Neural progenitor cell (in vitro differentiated cells): Measurements from ENCODE around the gene RBBP4. TPM values are rescaled to one million over a fixed set of nuclear protein-coding genes. Genes with fewer than 3 reads are reported as not detected.
A peak's percentile ranks its signal among the peaks of the same experiment; 100 is the strongest.
"Not testable (repeated sequence)": the region's sequence is repeated elsewhere in the genome, so short reads cannot be mapped to it uniquely, and the experiment has no call there.

ENCODE experiments used
- DNase-seq: peaks from one replicate; pipeline ENCODE4 v3.0.0-alpha.2; 2016; ENCODE audit warnings: low spot score
- H2AFZ ChIP-seq: fragments of 200-600 bp; sonication (generic); replicated peaks from 2 replicates; pipeline ENCODE4 v1.6.1; 2016; ENCODE audit warnings: antibody characterized with exemption
- H3F3A ChIP-seq: fragments of 200-600 bp; sonication (generic); 2 replicates; pipeline ENCODE4 v1.6.1; 2016; ENCODE audit warnings: antibody characterized with exemption, low read depth
- H3K27ac ChIP-seq: fragments of 200-600 bp; sonication (generic); 2 replicates; pipeline ENCODE4 v1.5.1; 2016; ENCODE audit warnings: mild to moderate bottlenecking
- H3K27me3 ChIP-seq: fragments of 200-600 bp; sonication (generic); 2 replicates; pipeline ENCODE4 v1.6.1; 2016; ENCODE audit warnings: mild to moderate bottlenecking, moderate library complexity
- H3K36me3 ChIP-seq: fragments of 200-600 bp; sonication (generic); 2 replicates; pipeline ENCODE4 v1.5.1; 2016
- H3K4me1 ChIP-seq: fragments of 200-600 bp; sonication (generic); 2 replicates; pipeline ENCODE4 v1.6.1; 2016; ENCODE audit warnings: mixed run types
- H3K4me2 ChIP-seq: fragments of 200-600 bp; sonication (generic); 2 replicates; pipeline ENCODE4 v1.6.1; 2016
- H3K4me3 ChIP-seq: fragments of 200-600 bp; sonication (generic); 2 replicates; pipeline ENCODE4 v1.5.1; 2016
- H3K79me2 ChIP-seq: fragments of 200-600 bp; sonication (generic); 2 replicates; pipeline ENCODE4 v1.6.1; 2016; ENCODE audit warnings: low read depth
- H3K9ac ChIP-seq: fragments of 200-600 bp; sonication (generic); 2 replicates; pipeline ENCODE4 v1.6.1; 2016
- H3K9me3 ChIP-seq: fragments of 200-600 bp; sonication (generic); 2 replicates; pipeline ENCODE4 v1.5.1; 2016; ENCODE audit warnings: low read depth
- H4K20me1 ChIP-seq: fragments of 200-600 bp; sonication (generic); 2 replicates; pipeline ENCODE4 v1.6.1; 2016; ENCODE audit warnings: low read depth
- H3K27ac Mint-ChIP-seq: 3 replicates; pipeline ENCODE4 v1.8.0; 2021; ENCODE audit warnings: mixed read lengths
- H3K27me3 Mint-ChIP-seq: 2 replicates; pipeline ENCODE4 v1.8.0; 2022; ENCODE audit warnings: low read depth, mild to moderate bottlenecking, inconsistent platforms, moderate library complexity, mixed read lengths; ENCODE audit not compliant: insufficient read depth
- H3K36me3 Mint-ChIP-seq: 3 replicates; pipeline ENCODE4 v1.8.0; 2021; ENCODE audit warnings: mixed read lengths
- H3K4me1 Mint-ChIP-seq: 3 replicates; pipeline ENCODE4 v1.8.0; 2021; ENCODE audit warnings: mixed read lengths
- H3K4me3 Mint-ChIP-seq: 3 replicates; pipeline ENCODE4 v1.8.0; 2021; ENCODE audit warnings: mild to moderate bottlenecking, moderate library complexity, mixed read lengths
- H3K9me3 Mint-ChIP-seq: 3 replicates; pipeline ENCODE4 v1.8.0; 2020; ENCODE audit warnings: mixed read lengths
- EZH2 ChIP-seq: fragments of 200-600 bp; sonication (generic); IDR thresholded peaks from 2 replicates; pipeline ENCODE4 v1.6.1; 2017; ENCODE audit warnings: antibody characterized with exemption, mild to moderate bottlenecking, moderate library complexity
- EZH2phosphoT487 ChIP-seq: fragments of 200-600 bp; sonication (generic); IDR thresholded peaks from 2 replicates; pipeline ENCODE4 v1.6.1; 2017; ENCODE audit warnings: antibody characterized with exemption
- total RNA-seq: library from RNA; depleted of rRNA; stranded (reverse); fragments of >200 nt; gene quantifications from 2 replicates; pipeline ENCODE4 v1.2.3, GENCODE V29; 2015; ENCODE audit warnings: low replicate concordance
- TF ChIP-seq, protein P1 (sequence below): fragments of 200-600 bp; sonication (generic); IDR thresholded peaks from 2 replicates; pipeline ENCODE4 v1.5.1; 2017; ENCODE audit warnings: antibody characterized with exemption, mild to moderate bottlenecking

The RBBP4 gene
- total RNA-seq, 1 donor from 2014 or later = 474 TPM

DNA sequence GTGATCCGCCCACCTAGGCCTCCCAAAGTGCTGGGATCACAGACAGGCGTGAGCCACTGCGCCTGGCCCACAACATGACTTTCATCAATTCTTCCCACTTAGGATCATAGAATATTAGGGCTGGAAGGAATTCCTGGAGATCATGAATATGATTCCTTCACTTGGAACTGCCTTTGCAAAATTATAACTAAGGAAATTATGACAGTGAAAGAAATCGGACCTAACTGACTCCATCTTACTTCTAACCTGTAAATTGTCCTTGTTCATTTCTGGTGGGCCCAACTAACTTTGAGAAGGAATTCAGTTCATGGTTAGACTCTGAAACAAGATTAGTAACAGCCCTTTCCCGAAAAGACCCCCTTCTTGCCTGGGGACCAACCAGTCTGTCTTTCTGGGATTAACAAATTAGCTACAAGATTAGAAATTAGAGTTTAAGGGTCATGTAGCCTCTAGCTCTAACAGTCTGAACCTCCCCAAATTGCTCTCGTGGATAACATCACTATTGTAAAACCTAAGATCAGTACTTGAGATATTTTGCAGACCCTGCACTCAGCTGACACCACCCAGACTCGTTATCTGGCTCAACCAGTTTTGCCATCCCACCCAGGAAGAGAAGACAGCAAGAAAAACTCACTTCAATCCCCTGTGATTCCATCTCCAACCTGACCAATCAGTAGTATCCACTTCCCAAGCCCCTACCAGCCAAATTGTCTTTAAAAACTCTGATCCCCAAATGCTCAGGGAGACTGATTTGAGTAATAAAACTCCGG, 15.3 kb upstream of the RBBP4 start:
- Histone ChIP-seq H3K27me3 (no peaks in the 10 kb centered on the region), H2AFZ (no peak overlapping the region), H3K9ac (no peak overlapping the region), H3F3A (peaks cover 27% of the 10 kb centered on the region), H3K36me3 (peaks cover 7% of the 10 kb centered on the region), H3K4me3 (no peak overlapping the region), H4K20me1 (peaks cover 29% of the 10 kb centered on the region), H3K27ac (peak overlapping the region; percentile 93), H3K4me2 (peak overlapping the region; percentile 55), H3K79me2 (peaks cover 72% of the 10 kb centered on the region), H3K4me1 (peaks cover 14% of the 10 kb centered on the region), H3K9me3 (no peaks in the 10 kb centered on the region)
- peaks cover 8% of the 10 kb centered on the region for H3K36me3 Mint-ChIP-seq
- H3K9me3 Mint-ChIP-seq = no peaks in the 10 kb centered on the region
- H3K27ac Mint-ChIP-seq = peak overlapping the region; percentile 33
- H3K4me3 Mint-ChIP-seq = no peak overlapping the region
- no peaks in the 10 kb centered on the region for H3K27me3 Mint-ChIP-seq
- peaks cover 23% of the 10 kb centered on the region for H3K4me1 Mint-ChIP-seq
- TF ChIP-seq, protein P1, sequence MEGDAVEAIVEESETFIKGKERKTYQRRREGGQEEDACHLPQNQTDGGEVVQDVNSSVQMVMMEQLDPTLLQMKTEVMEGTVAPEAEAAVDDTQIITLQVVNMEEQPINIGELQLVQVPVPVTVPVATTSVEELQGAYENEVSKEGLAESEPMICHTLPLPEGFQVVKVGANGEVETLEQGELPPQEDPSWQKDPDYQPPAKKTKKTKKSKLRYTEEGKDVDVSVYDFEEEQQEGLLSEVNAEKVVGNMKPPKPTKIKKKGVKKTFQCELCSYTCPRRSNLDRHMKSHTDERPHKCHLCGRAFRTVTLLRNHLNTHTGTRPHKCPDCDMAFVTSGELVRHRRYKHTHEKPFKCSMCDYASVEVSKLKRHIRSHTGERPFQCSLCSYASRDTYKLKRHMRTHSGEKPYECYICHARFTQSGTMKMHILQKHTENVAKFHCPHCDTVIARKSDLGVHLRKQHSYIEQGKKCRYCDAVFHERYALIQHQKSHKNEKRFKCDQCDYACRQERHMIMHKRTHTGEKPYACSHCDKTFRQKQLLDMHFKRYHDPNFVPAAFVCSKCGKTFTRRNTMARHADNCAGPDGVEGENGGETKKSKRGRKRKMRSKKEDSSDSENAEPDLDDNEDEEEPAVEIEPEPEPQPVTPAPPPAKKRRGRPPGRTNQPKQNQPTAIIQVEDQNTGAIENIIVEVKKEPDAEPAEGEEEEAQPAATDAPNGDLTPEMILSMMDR = no peak
- no peak for DNase-seq

DNA sequence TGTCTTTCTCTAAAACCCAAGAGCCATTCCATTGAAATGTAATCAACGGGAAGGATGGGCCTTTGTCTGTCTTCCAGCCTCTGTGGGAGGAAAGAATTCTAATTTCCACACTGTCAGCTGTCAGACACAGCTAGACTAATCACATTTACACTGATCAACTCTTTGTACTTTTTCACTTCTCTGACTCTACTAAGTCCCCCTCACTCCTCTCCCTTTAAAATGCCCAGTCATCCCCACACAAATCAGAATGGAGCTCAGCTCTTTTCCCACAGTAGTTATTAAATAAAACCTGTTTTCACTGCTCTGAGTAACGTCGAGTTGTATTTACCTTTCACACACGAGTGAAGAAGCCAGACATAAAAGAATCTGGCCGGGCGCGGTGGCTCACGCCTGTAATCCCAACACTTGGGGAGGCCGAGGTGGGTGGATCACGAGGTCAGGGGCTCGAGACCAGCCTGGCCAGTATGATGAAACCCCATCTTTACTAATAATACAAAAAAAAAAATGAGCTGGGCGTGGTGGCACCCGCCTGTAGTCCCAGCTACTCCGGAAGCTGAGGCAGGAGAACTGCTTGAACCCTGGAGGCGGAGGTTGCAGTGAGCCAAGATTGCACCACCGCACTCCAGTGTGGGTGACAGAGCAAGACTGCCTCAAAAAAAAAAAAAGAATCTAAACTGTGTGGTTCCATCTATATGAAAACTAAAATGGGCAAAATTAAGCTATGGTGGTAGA, 13.9 kb upstream of the RBBP4 start:
- H3K36me3 Mint-ChIP-seq = peaks cover 10% of the 10 kb centered on the region
- peaks cover 23% of the 10 kb centered on the region for H3K4me1 Mint-ChIP-seq
- H3K9me3 Mint-ChIP-seq = no peaks in the 10 kb centered on the region
- TF ChIP-seq, protein P1 = no peak
- TF ChIP-seq EZH2 = no peak
- no peak for TF ChIP-seq EZH2phosphoT487
- H3K4me3 Mint-ChIP-seq = peak overlapping the region; percentile 38
- Histone ChIP-seq H4K20me1 (peaks cover 29% of the 10 kb centered on the region), H2AFZ (no peak overlapping the region), H3K4me3 (no peak overlapping the region), H3F3A (peaks cover 29% of the 10 kb centered on the region), H3K79me2 (peaks cover 72% of the 10 kb centered on the region), H3K4me2 (peak overlapping the region; percentile 55), H3K9me3 (no peaks in the 10 kb centered on the region), H3K36me3 (peaks cover 7% of the 10 kb centered on the region), H3K27ac (peak overlapping the region; percentile 93), H3K27me3 (no peaks in the 10 kb centered on the region), H3K4me1 (peaks cover 14% of the 10 kb centered on the region), H3K9ac (no peak overlapping the region)
- DNase-seq = peak; percentile 81
- peak overlapping the region; percentile 85 for H3K27ac Mint-ChIP-seq
- no peaks in the 10 kb centered on the region for H3K27me3 Mint-ChIP-seq

DNA sequence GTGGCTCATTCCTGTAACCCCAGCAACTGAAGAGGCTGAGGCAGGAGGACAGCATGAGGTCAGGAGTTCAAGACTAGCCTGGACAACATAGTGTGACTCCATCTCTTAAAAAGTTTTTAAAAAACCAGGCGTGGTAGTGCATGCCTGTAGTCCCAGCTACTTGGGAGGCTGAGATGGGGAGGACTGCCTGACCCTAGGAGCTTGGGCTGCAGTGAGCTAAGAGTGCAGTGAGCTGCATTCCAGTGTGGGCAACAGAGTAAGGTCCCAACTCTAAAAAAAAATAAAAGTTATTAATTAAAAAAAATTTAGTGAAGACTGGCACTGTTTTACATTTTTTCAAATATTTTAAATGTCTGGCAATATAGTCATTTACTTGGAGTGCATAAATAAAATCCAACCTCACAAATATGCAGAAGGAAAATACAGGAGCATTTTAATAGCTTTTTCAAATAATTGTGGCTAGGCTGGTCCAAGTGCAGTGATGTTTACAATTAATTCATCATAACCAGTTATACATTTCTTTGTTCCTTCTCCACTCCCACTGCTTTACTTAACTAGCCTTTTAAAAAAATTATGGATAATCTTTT, 11.4 kb upstream of the RBBP4 start:
- no peak overlapping the region for H3K4me3 Mint-ChIP-seq
- H2AFZ ChIP-seq = no peak overlapping the region
- peaks cover 12% of the 10 kb centered on the region for H3K36me3 Mint-ChIP-seq
- peaks cover 14% of the 10 kb centered on the region for H3K4me1 ChIP-seq
- H3K9me3 ChIP-seq = no peaks in the 10 kb centered on the region
- H3K27ac ChIP-seq = no peak overlapping the region
- TF ChIP-seq EZH2 = no peak
- no peak for TF ChIP-seq EZH2phosphoT487
- TF ChIP-seq, protein P1 = no peak
- no peak overlapping the region for H3K4me2 ChIP-seq
- no peaks in the 10 kb centered on the region for H3K9me3 Mint-ChIP-seq
- no peaks in the 10 kb centered on the region for H3K36me3 ChIP-seq
- H3K4me3 ChIP-seq = no peak overlapping the region
- H3K4me1 Mint-ChIP-seq = peaks cover 24% of the 10 kb centered on the region
- peaks cover 29% of the 10 kb centered on the region for H4K20me1 ChIP-seq
- no peaks in the 10 kb centered on the region for H3K27me3 Mint-ChIP-seq
- no peak overlapping the region for H3K9ac ChIP-seq
- peaks cover 77% of the 10 kb centered on the region for H3K79me2 ChIP-seq
- no peak for DNase-seq
- H3K27me3 ChIP-seq = no peaks in the 10 kb centered on the region
- H3F3A ChIP-seq = peaks cover 31% of the 10 kb centered on the region
- no peak overlapping the region for H3K27ac Mint-ChIP-seq

DNA sequence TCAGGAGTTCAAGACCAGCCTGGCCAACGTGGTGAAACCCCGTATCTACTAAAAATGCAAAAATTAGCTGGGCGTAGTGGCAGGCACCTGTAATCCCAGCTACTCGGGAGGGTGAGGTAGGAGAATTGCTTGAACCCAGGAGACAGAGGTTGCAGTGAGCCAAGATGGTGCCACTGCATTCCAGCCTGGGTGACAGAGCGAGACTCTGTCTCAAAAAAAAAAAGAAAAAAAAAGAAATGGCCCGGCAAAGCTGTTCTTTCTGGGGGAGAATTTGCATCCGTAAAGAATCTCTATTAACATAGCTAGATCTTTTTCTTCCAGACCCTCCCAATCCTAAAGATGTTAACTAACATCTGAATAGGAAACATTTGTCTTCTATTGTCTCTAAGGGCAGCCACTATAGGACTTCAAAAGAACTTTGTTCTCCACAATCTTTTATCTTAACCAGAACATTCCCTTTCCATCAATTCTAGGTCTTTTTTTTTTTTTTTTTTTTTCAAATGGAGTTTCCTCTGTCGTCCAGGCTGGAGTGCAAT, 8.6 kb upstream of the RBBP4 start:
- DNase-seq = not testable (repeated sequence)

More for the DNA sequence above, 8.6 kb upstream of the RBBP4 start:
- not testable (repeated sequence) for H3K4me2 ChIP-seq, H3K27ac ChIP-seq, H3K4me3 ChIP-seq, H3K36me3 Mint-ChIP-seq, H3K36me3 ChIP-seq, H2AFZ ChIP-seq, H3K4me1 ChIP-seq, H3K27me3 ChIP-seq, H3K9ac ChIP-seq, H3K27me3 Mint-ChIP-seq, H3K4me1 Mint-ChIP-seq, H3K27ac Mint-ChIP-seq, H3K4me3 Mint-ChIP-seq, H3K9me3 ChIP-seq, H3K9me3 Mint-ChIP-seq
- peaks cover 17% of the 10 kb centered on the region for H3F3A ChIP-seq
- peaks cover 16% of the 10 kb centered on the region for H4K20me1 ChIP-seq
- H3K79me2 ChIP-seq = peaks cover 80% of the 10 kb centered on the region
